Measurements from ENCODE around the gene NR3C1.
"Not testable (repeated sequence)": the region's sequence is repeated elsewhere in the genome, so short reads cannot be mapped to it uniquely, and the experiment has no call there.

NR3C1 gene

GRCh38 chr5:143340891-143341685 lies 62.4 kb downstream of the NR3C1 start:
- no peak for DNase-seq (ENCODE audit: low read depth in 2 of 3, low spot score in 1 of 3)

- no peak for DNase-seq (ENCODE audit: low read depth in 2 of 3, low spot score in 1 of 3)
Observed at GRCh38 chr5:143338658-143339366, 64.7 kb downstream of the NR3C1 start.

- no peak for DNase-seq (ENCODE audit: low read depth in 2 of 3, low spot score in 1 of 3)
Observed at GRCh38 chr5:143337946-143338345, 65.5 kb downstream of the NR3C1 start.

GRCh38 chr5:143336485-143336884 lies 67.0 kb downstream of the NR3C1 start:
- DNase-seq (ENCODE audit: low read depth in 2 of 3, low spot score in 1 of 3) = no peak

- no peak for DNase-seq (ENCODE audit: low read depth in 2 of 3, low spot score in 1 of 3)
Observed at GRCh38 chr5:143334903-143335302, 68.6 kb downstream of the NR3C1 start.

- not testable (repeated sequence) for DNase-seq (ENCODE audit: low read depth in 2 of 3, low spot score in 1 of 3)
Observed at GRCh38 chr5:143334380-143334779, 69.1 kb downstream of the NR3C1 start.

GRCh38 chr5:143331956-143332355 lies 71.5 kb downstream of the NR3C1 start:
- no peak for DNase-seq (ENCODE audit: low read depth in 2 of 3, low spot score in 1 of 3)

- DNase-seq (ENCODE audit: low read depth in 2 of 3, low spot score in 1 of 3) = no peak
Observed at GRCh38 chr5:143329843-143330242, 73.6 kb downstream of the NR3C1 start.

- DNase-seq (ENCODE audit: low read depth in 2 of 3, low spot score in 1 of 3) = no peak
Observed at GRCh38 chr5:143328589-143329220, 74.8 kb downstream of the NR3C1 start.

- DNase-seq (ENCODE audit: low read depth in 2 of 3, low spot score in 1 of 3) = not testable (repeated sequence)
Observed at GRCh38 chr5:143325086-143325485, 78.4 kb downstream of the NR3C1 start.

- DNase-seq (ENCODE audit: low read depth in 2 of 3, low spot score in 1 of 3) = not testable (repeated sequence)
Observed at GRCh38 chr5:143322931-143323630, 80.4 kb downstream of the NR3C1 start.

- no peak for DNase-seq (ENCODE audit: low read depth in 2 of 3, low spot score in 1 of 3)
Observed at GRCh38 chr5:143322176-143322575, 81.3 kb downstream of the NR3C1 start.

- no peak for DNase-seq (ENCODE audit: low read depth in 2 of 3, low spot score in 1 of 3)
Observed at GRCh38 chr5:143319437-143320227, 83.9 kb downstream of the NR3C1 start.

- no peak for DNase-seq (ENCODE audit: low read depth in 2 of 3, low spot score in 1 of 3)
Observed at GRCh38 chr5:143318833-143319232, 84.7 kb downstream of the NR3C1 start.

- DNase-seq (ENCODE audit: low read depth in 2 of 3, low spot score in 1 of 3) = no peak
Observed at GRCh38 chr5:143318270-143318669, 85.2 kb downstream of the NR3C1 start.

- DNase-seq (ENCODE audit: low read depth in 2 of 3, low spot score in 1 of 3) = no peak
Observed at GRCh38 chr5:143316844-143317631, 86.4 kb downstream of the NR3C1 start.

- DNase-seq (ENCODE audit: low read depth in 2 of 3, low spot score in 1 of 3) = no peak
Observed at GRCh38 chr5:143316337-143316736, 87.1 kb downstream of the NR3C1 start.

- no peak for DNase-seq (ENCODE audit: low read depth in 2 of 3, low spot score in 1 of 3)
Observed at GRCh38 chr5:143315929-143316328, 87.6 kb downstream of the NR3C1 start.

- DNase-seq (ENCODE audit: low read depth in 2 of 3, low spot score in 1 of 3) = no peak
Observed at GRCh38 chr5:143315214-143315613, 88.3 kb downstream of the NR3C1 start.

GRCh38 chr5:143314659-143315058 lies 88.8 kb downstream of the NR3C1 start:
- DNase-seq (ENCODE audit: low read depth in 2 of 3, low spot score in 1 of 3) = no peak
